ENCODE results near the gene TFF3. TPM values are rescaled to one million over a fixed set of nuclear protein-coding genes. Genes with fewer than 3 reads are reported as not detected.

TFF3 gene
- total RNA-seq, 2 experiments from 2014 or later, result not detected

DNA sequence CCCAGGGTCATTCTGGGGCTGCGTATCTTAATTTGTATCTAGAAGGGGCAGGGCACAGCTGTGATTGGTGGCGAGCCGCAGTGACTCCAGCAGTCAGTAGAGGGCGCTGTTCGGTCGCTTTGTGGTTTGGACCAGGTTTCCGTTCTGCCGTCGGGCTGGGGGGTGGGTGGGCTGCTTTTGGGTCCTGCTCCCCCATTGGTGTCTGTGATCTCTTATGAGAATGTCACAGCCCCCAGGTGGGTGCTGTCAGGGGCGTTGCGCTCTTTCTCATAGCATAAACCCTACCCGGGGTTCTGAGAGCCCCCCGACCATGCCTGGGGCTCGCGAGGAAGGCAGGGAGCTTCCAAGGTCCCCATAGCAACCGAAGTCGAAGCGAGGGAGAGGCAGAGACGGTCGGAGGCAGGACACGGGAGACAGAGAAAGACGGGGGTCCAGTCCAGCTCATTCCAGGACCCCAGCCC, 5.4 kb downstream of the TFF3 start:
- no peaks in the 10 kb centered on the region for H3K36me3 Mint-ChIP-seq (ENCODE audit: low read depth)
- Histone ChIP-seq H3K36me3 (ENCODE audit: insufficient read depth, low read length) (no peaks in the 10 kb centered on the region), H3K4me3 (ENCODE audit: low read length) (no peak overlapping the region), H3K27me3 (ENCODE audit: control insufficient read depth in 1 of 2, insufficient read depth in 2 of 2, low read length in 2 of 2) (peaks cover 9 to 11% of the 10 kb centered on the region in 2 experiments), H3K27ac (ENCODE audit: low read depth in 1 of 2, low read length in 2 of 2) (no peak overlapping the region), H3K4me1 (ENCODE audit: insufficient read depth, low read length) (peaks cover 18% of the 10 kb centered on the region), H3K9me3 (ENCODE audit: control insufficient read depth in 1 of 2, insufficient read depth in 1 of 2, low read length in 2 of 2) (no peaks in the 10 kb centered on the region)
- H3K4me3 Mint-ChIP-seq, result no peak overlapping the region
- peaks cover 12% of the 10 kb centered on the region for H3K27me3 Mint-ChIP-seq
- CTCF ChIA-PET, result interaction anchor here (0.5 to 1.4 kb wide), 20 partner anchors 9 to 573 kb away, joined by 3 to 9 read pairs (median 3); no protein-coding TSS in a partner anchor
- intact Hi-C loops (cut with DNase I, micrococcal nuclease), result loop anchor here (1.0 to 5.0 kb wide), 3 partner anchors 141 to 523 kb away; no protein-coding TSS in a partner anchor
- TF ChIP-seq, protein P1, sequence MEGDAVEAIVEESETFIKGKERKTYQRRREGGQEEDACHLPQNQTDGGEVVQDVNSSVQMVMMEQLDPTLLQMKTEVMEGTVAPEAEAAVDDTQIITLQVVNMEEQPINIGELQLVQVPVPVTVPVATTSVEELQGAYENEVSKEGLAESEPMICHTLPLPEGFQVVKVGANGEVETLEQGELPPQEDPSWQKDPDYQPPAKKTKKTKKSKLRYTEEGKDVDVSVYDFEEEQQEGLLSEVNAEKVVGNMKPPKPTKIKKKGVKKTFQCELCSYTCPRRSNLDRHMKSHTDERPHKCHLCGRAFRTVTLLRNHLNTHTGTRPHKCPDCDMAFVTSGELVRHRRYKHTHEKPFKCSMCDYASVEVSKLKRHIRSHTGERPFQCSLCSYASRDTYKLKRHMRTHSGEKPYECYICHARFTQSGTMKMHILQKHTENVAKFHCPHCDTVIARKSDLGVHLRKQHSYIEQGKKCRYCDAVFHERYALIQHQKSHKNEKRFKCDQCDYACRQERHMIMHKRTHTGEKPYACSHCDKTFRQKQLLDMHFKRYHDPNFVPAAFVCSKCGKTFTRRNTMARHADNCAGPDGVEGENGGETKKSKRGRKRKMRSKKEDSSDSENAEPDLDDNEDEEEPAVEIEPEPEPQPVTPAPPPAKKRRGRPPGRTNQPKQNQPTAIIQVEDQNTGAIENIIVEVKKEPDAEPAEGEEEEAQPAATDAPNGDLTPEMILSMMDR (IDR thresholded peaks at IDR 0.05), result peak; percentile 80
- no peak overlapping the region for H3K27ac Mint-ChIP-seq
- POLR2A ChIA-PET, result no interaction called here
- H3K9me3 Mint-ChIP-seq, result no peaks in the 10 kb centered on the region
- ATAC-seq (ENCODE audit: poor library complexity) (peak; percentile 86), DNase-seq (peak; percentile 61 to 85 (median 67))
- peaks cover 15% of the 10 kb centered on the region for H3K4me1 Mint-ChIP-seq (ENCODE audit: low read depth)

DNA sequence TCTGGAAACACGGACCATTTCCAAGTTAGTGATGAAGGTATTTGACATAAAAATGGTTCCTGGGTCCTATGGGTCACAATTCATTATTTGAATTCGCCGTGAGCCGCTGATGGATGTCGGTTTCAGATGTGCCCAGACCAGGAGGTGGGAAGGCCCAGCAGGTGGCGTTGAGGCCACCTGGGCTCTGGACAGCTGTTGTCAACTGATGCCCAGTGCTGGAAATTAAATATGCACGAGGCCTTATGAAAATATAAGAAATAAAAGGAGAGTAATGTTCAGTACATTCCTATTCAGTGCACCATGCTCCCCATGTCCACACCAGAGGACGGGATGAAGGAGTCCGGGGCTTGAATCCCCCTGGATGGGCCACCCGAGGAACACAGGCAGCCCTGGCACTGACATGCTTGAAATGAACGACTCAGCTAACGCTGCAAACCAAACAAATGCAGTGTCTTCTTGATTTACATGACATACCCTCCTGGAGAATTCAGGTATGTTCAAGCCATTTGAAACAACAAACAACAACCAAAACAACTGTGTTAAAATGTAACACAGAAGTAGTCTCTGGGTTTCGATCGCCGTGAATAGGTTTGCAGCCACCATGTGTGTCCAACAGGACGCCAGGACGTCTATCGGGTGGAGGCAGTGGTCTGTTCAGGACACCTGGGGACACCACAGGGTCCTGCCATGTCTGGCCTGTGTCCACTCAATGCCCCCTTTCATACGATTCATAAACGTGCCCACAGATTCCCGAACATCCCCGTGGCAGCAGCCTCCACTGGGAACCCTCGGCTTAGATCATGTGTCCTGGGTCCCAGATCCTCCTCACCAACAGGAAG, 6.1 kb downstream of the TFF3 start:
- no peak overlapping the region for H3K27ac Mint-ChIP-seq
- H3K36me3 Mint-ChIP-seq (ENCODE audit: low read depth), result no peaks in the 10 kb centered on the region
- H3K36me3 ChIP-seq (ENCODE audit: insufficient read depth, low read length), result no peaks in the 10 kb centered on the region
- ChIA-PET CTCF (interaction anchor here (0.5 to 1.4 kb wide), 18 partner anchors 10 to 574 kb away, joined by 3 to 9 read pairs (median 3); no protein-coding TSS in a partner anchor), POLR2A (no interaction called here)
- peaks cover 18% of the 10 kb centered on the region for H3K4me1 ChIP-seq (ENCODE audit: insufficient read depth, low read length)
- TF ChIP-seq, protein P1 (IDR thresholded peaks at IDR 0.05), result no peak
- no peaks in the 10 kb centered on the region for H3K9me3 ChIP-seq (ENCODE audit: control insufficient read depth in 1 of 2, insufficient read depth in 1 of 2, low read length in 2 of 2)
- H3K9me3 Mint-ChIP-seq, result no peaks in the 10 kb centered on the region
- peaks cover 12% of the 10 kb centered on the region for H3K27me3 Mint-ChIP-seq
- H3K4me3 Mint-ChIP-seq, result no peak overlapping the region
- no peak overlapping the region for H3K4me3 ChIP-seq (ENCODE audit: low read length)
- ATAC-seq (ENCODE audit: poor library complexity), result no peak
- H3K27ac ChIP-seq (ENCODE audit: low read depth in 1 of 2, low read length in 2 of 2), result no peak overlapping the region
- H3K27me3 ChIP-seq (ENCODE audit: control insufficient read depth in 1 of 2, insufficient read depth in 2 of 2, low read length in 2 of 2), result peaks cover 9 to 11% of the 10 kb centered on the region in 2 experiments
- intact Hi-C loops (cut with DNase I, micrococcal nuclease), result loop anchor here (1.0 to 5.0 kb wide), 3 partner anchors 141 to 523 kb away; no protein-coding TSS in a partner anchor
- peaks cover 15% of the 10 kb centered on the region for H3K4me1 Mint-ChIP-seq (ENCODE audit: low read depth)
- DNase-seq, result no peak

DNA sequence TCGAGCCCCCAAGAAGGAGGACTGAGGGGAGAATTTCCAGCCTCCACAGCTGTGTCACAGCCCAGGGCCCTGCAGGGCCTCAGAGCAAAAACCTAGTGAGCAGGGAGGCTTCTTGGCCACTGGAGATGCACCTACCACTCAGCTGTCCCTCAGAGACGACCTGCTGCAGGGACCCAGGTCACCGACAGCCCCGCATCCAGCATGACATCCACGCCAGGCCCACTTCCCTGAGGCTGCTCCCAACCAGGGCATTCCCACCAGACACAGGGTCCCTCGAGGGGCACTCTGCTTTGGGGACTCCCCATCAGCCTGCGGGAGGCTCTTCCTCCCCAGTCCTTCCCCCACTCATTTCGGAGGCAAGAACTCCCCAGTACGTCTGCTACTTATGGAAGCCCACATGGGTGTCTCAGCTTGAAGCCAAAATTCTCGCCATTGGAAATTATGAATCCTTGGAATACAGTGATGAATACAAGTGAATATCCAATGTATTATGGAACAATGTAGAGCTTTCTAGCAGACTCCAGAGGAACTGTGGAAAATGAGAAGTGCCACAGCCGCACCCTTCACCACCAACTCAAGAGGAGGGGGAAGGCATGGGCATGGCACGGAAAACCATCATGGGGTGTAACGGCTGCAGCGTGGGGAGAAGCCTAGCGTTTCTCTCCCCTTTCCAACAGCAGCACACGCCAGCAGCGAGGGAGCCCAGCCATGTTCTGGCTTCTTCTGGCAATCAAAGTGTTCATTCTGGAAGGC, 6.9 kb downstream of the TFF3 start:
- Mint-ChIP-seq H3K4me3 (no peak overlapping the region), H3K36me3 (ENCODE audit: low read depth) (no peaks in the 10 kb centered on the region), H3K27me3 (peaks cover 12% of the 10 kb centered on the region), H3K4me1 (ENCODE audit: low read depth) (peaks cover 15% of the 10 kb centered on the region), H3K9me3 (no peaks in the 10 kb centered on the region), H3K27ac (no peak overlapping the region)
- intact Hi-C loops (cut with DNase I, micrococcal nuclease), result loop anchor here (5.0 kb wide), 2 partner anchors 229 to 524 kb away; no protein-coding TSS in a partner anchor
- Histone ChIP-seq H3K36me3 (ENCODE audit: insufficient read depth, low read length) (no peaks in the 10 kb centered on the region), H3K27me3 (ENCODE audit: control insufficient read depth in 1 of 2, insufficient read depth in 2 of 2, low read length in 2 of 2) (peaks cover 9 to 11% of the 10 kb centered on the region in 2 experiments), H3K9me3 (ENCODE audit: control insufficient read depth in 1 of 2, insufficient read depth in 1 of 2, low read length in 2 of 2) (no peaks in the 10 kb centered on the region), H3K4me3 (ENCODE audit: low read length) (no peak overlapping the region), H3K27ac (ENCODE audit: low read depth in 1 of 2, low read length in 2 of 2) (no peak overlapping the region), H3K4me1 (ENCODE audit: insufficient read depth, low read length) (peaks cover 18% of the 10 kb centered on the region)
- ATAC-seq (ENCODE audit: poor library complexity), result no peak
- CTCF ChIA-PET, result no interaction called here
- TF ChIP-seq, protein P1 (IDR thresholded peaks at IDR 0.05), result no peak
- no peak for DNase-seq
- POLR2A ChIA-PET, result no interaction called here
